ENCODE measurements around the gene LCNL1. TPM values are rescaled to one million over a fixed set of nuclear protein-coding genes. Genes with fewer than 3 reads are reported as not detected.

Gene LCNL1
- total RNA-seq, 1 experiment from 2014 or later: 0.82 TPM

DNA sequence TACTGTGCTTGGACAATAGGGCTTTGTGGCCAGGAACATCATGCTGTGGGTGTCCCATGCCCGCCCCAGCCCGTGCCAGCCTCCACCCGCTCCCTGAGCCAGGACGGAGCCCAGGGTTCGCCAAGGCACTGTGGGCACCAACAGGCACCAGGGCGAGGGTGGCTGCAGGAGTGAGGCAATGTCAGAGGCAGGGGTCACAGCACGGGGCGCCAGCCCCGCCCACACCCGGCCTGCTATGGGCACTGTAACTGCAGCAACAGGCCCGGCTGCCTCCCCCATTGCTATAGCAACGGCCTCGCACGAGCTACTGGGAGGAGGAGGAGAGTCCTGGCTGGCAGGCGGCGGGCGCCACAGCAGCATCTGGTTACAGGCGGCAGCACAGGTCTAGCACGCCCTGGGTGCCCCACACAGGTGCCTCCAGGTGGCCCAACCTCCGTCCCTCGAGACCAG is 42.7 kb downstream of the LCNL1 start:
- no peak for ATAC-seq

DNA sequence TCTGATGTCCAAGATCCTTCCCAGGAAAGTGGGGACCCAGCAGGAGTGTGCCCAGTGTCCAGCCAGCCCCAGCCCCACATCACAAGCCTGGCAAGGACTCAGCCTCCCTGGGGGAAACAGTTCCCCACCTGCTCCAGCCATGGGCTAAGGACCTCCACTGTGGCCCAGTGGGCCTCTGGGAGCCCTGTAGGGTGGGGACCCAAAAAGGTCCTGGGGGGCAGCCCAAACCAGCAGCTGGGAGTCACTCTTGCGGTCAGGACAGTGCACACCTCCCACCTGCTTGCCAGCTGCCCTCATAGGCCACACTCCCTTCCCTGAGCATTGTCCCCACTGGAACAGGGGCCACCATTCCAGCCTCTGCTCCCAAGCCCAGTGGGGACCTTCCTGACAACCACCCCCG is 43.6 kb downstream of the LCNL1 start:
- BruUV-seq (replicated peaks): no TSS peak
- H3K27ac ChIP-seq (ENCODE audit: low read length): no peak overlapping the region
- ChIA-PET CTCF (interaction anchor here (0.6 kb wide), 1 partner anchor 13 kb away, joined by 3 read pairs; no protein-coding TSS in a partner anchor), POLR2A (interaction anchor here (0.6 kb wide), 1 partner anchor 29 kb away, joined by 3 read pairs; no protein-coding TSS in a partner anchor)
- intact Hi-C loops (cut with micrococcal nuclease; ENCODE audit: unreplicated experiment) (no loop called here), in situ Hi-C loops (cut with HindIII; ENCODE audit: low pct_unique_long_range_greater_than_20kb, low sequenced_read_pairs) (no loop called here)
- TF ChIP-seq, protein P1, sequence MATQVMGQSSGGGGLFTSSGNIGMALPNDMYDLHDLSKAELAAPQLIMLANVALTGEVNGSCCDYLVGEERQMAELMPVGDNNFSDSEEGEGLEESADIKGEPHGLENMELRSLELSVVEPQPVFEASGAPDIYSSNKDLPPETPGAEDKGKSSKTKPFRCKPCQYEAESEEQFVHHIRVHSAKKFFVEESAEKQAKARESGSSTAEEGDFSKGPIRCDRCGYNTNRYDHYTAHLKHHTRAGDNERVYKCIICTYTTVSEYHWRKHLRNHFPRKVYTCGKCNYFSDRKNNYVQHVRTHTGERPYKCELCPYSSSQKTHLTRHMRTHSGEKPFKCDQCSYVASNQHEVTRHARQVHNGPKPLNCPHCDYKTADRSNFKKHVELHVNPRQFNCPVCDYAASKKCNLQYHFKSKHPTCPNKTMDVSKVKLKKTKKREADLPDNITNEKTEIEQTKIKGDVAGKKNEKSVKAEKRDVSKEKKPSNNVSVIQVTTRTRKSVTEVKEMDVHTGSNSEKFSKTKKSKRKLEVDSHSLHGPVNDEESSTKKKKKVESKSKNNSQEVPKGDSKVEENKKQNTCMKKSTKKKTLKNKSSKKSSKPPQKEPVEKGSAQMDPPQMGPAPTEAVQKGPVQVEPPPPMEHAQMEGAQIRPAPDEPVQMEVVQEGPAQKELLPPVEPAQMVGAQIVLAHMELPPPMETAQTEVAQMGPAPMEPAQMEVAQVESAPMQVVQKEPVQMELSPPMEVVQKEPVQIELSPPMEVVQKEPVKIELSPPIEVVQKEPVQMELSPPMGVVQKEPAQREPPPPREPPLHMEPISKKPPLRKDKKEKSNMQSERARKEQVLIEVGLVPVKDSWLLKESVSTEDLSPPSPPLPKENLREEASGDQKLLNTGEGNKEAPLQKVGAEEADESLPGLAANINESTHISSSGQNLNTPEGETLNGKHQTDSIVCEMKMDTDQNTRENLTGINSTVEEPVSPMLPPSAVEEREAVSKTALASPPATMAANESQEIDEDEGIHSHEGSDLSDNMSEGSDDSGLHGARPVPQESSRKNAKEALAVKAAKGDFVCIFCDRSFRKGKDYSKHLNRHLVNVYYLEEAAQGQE (IDR thresholded peaks at IDR 0.05; ENCODE audit: insufficient read depth in 1 of 2, low read depth in 2 of 2, low read length in 1 of 2): no peak
- no peak for TF ChIP-seq CTCF (IDR thresholded peaks at IDR 0.05)
- no peak for TF ChIP-seq POLR2AphosphoS5 (IDR thresholded peaks at IDR 0.05; ENCODE audit: low read depth, low read length)
- no peak for TF ChIP-seq SIN3A (IDR thresholded peaks at IDR 0.05; ENCODE audit: borderline replicate concordance, insufficient read depth, low read depth, low read length)
- no peak for TF ChIP-seq TCF7L2 (IDR thresholded peaks at IDR 0.05; ENCODE audit: low read depth, low read length)
- no peaks in the 10 kb centered on the region for H3K27me3 ChIP-seq (ENCODE audit: control insufficient read depth, insufficient read depth, low read length)
- H3K9me3 ChIP-seq (ENCODE audit: control insufficient read depth, insufficient read depth, low read depth, low read length): no peaks in the 10 kb centered on the region
- no peak for ATAC-seq
- peaks cover 28% of the 10 kb centered on the region for H3K4me1 ChIP-seq (ENCODE audit: control insufficient read depth, insufficient read depth, low read length)
- no peak overlapping the region for H3K4me3 ChIP-seq (ENCODE audit: low read depth in 2 of 2, low read length in 2 of 2)
- DNase-seq (ENCODE audit: low read depth, low spot score): no peak
- no peaks in the 10 kb centered on the region for H3K36me3 ChIP-seq (ENCODE audit: control insufficient read depth, insufficient read depth, low read length)

More for the DNA sequence above, 42.7 kb downstream of the LCNL1 start:
- no peak for DNase-seq (ENCODE audit: low read depth, low spot score)
- no TSS peak for BruUV-seq (replicated peaks)
- Histone ChIP-seq H3K4me3 (ENCODE audit: low read depth in 2 of 2, low read length in 2 of 2) (no peak overlapping the region), H3K36me3 (ENCODE audit: control insufficient read depth, insufficient read depth, low read length) (no peaks in the 10 kb centered on the region), H3K9me3 (ENCODE audit: control insufficient read depth, insufficient read depth, low read depth, low read length) (no peaks in the 10 kb centered on the region), H3K4me1 (ENCODE audit: control insufficient read depth, insufficient read depth, low read length) (peaks cover 28% of the 10 kb centered on the region), H3K27ac (ENCODE audit: low read length) (no peak overlapping the region), H3K27me3 (ENCODE audit: control insufficient read depth, insufficient read depth, low read length) (no peaks in the 10 kb centered on the region)
- ChIA-PET POLR2A (no interaction called here), CTCF (interaction anchor here (0.6 to 0.9 kb wide), 2 partner anchors 10 to 14 kb away, joined by 3 to 7 read pairs; no protein-coding TSS in a partner anchor)
- in situ Hi-C loops (cut with HindIII; ENCODE audit: low pct_unique_long_range_greater_than_20kb, low sequenced_read_pairs): no loop called here
- TF ChIP-seq SIN3A (IDR thresholded peaks at IDR 0.05; ENCODE audit: borderline replicate concordance, insufficient read depth, low read depth, low read length): no peak
- TF ChIP-seq, protein P1 (IDR thresholded peaks at IDR 0.05; ENCODE audit: insufficient read depth in 1 of 2, low read depth in 2 of 2, low read length in 1 of 2): no peak
- no peak for TF ChIP-seq CTCF (IDR thresholded peaks at IDR 0.05)
- TF ChIP-seq TCF7L2 (IDR thresholded peaks at IDR 0.05; ENCODE audit: low read depth, low read length): no peak
- TF ChIP-seq POLR2AphosphoS5 (IDR thresholded peaks at IDR 0.05; ENCODE audit: low read depth, low read length): no peak
- intact Hi-C loops (cut with micrococcal nuclease; ENCODE audit: unreplicated experiment): no loop called here

Data from Panc1 (cell line).